HT-29 (cell line): Measurements from ENCODE around the gene PTGER4. TPM values are rescaled to one million over a fixed set of nuclear protein-coding genes. Genes with fewer than 3 reads are reported as not detected.

Experiments used
- small RNA-seq: library from RNA; depleted of rRNA; stranded (forward); fragments of <200 nt; gene quantifications from one replicate; pipeline ENCODE3, GENCODE V24; 2014
- total RNA-seq: library from RNA; depleted of rRNA; stranded (reverse); fragments of >200 nt; shearing (Covaris generic); gene quantifications from 2 replicates; pipeline ENCODE4 v1.2.3, GENCODE V29; 2014; rRNA removed

The PTGER4 gene
- total RNA-seq, 1 experiment from 2014 or later = 3.6 TPM

Small RNA genes lying within 50 kb of the gene (small RNA-seq; reads per million reads assigned to genes)
- gene RF00092 = not detected

Other genes with a start within 250 kb of the PTGER4 start
- 3.0 and 3.5 TPM in 2 replicates for gene TTC33, start 76.0 kb downstream of the PTGER4 start, total RNA-seq
- 81.0 and 81.4 TPM in 2 replicates for gene PRKAA1, start 118.5 kb downstream of the PTGER4 start, total RNA-seq
- gene RPL37, start 155.3 kb downstream of the PTGER4 start, total RNA-seq = 2,122 and 2,883 TPM in 2 replicates
- 1.2 and 1.3 TPM in 2 replicates for gene CARD6, start 161.5 kb downstream of the PTGER4 start, total RNA-seq
- gene C7, start 229.6 kb downstream of the PTGER4 start, total RNA-seq = 0.05 TPM in 1 of 2 replicates, not detected in the other